Measurements from ENCODE around the gene SAP130.

- TF ChIP-seq TAF1 (IDR thresholded peaks at IDR 0.05; ENCODE audit: borderline replicate concordance, low read depth, low read length) (no peak), TEAD4 (IDR thresholded peaks at IDR 0.05; ENCODE audit: borderline replicate concordance, insufficient read depth) (no peak), EP300 (IDR thresholded peaks at IDR 0.05; ENCODE audit: borderline replicate concordance in 1 of 2, low read depth in 1 of 2, low read length in 1 of 2) (no peak), POLR2AphosphoS5 (IDR thresholded peaks at IDR 0.05; ENCODE audit: low read depth, low read length) (no peak)
Measured at GRCh38 chr2:127929449-127929848, 98.4 kb downstream of the SAP130 start.
